Ectodermal cell (in vitro differentiated cells): ENCODE measurements around the gene FTO.

ENCODE experiments used
- H3K27ac ChIP-seq: 2 replicates; pipeline ENCODE4 v1.7.0; 2013; ENCODE audit warnings: mild to moderate bottlenecking, low read depth, low read length; ENCODE audit not compliant: insufficient read depth, poor library complexity, severe bottlenecking
- H3K27me3 ChIP-seq: 2 replicates; pipeline ENCODE4 v1.7.0; 2013; ENCODE audit warnings: mild to moderate bottlenecking, low read length; ENCODE audit not compliant: insufficient read depth, control insufficient read depth, poor library complexity, severe bottlenecking
- H3K36me3 ChIP-seq: one replicate; pipeline ENCODE4 v1.7.0; 2013; ENCODE audit warnings: low read length; ENCODE audit not compliant: control insufficient read depth, insufficient read depth
- H3K4me1 ChIP-seq: one replicate; pipeline ENCODE4 v1.7.0; 2013; ENCODE audit warnings: low read length; ENCODE audit not compliant: control insufficient read depth, insufficient read depth
- H3K4me3 ChIP-seq: 2 replicates; pipeline ENCODE4 v1.7.0; 2013; ENCODE audit warnings: low read depth, low read length, control low read depth; ENCODE audit not compliant: insufficient read depth
- H3K9me3 ChIP-seq: 2 replicates; pipeline ENCODE4 v1.7.0; 2013; ENCODE audit warnings: mild to moderate bottlenecking, low read length, moderate library complexity; ENCODE audit not compliant: control insufficient read depth
- WGBS, 2 experiments: methylation state at CpG; one replicate each; pipeline ENCODE4 v1.1.7; 2013; ENCODE audit warnings: missing lambda C conversion rate in 2 of 2; 5-methylcytosine and 5-hydroxymethylcytosine counted together

The FTO gene

GRCh38 chr16:53988136-53988535 is 284.2 kb downstream of the FTO start:
- no peaks in the 10 kb centered on the region for H3K36me3 ChIP-seq
- WGBS, 2 experiments, result 90 to 98% methylated on average over 1 of the region's 2 CpGs
- H3K9me3 ChIP-seq, result no peaks in the 10 kb centered on the region
- peaks cover 16% of the 10 kb centered on the region for H3K4me1 ChIP-seq
- no peaks in the 10 kb centered on the region for H3K27me3 ChIP-seq
- no peak overlapping the region for H3K4me3 ChIP-seq
- no peak overlapping the region for H3K27ac ChIP-seq

GRCh38 chr16:53989597-53989996 is 285.6 kb downstream of the FTO start:
- no peak overlapping the region for H3K27ac ChIP-seq
- no peaks in the 10 kb centered on the region for H3K9me3 ChIP-seq
- no peaks in the 10 kb centered on the region for H3K27me3 ChIP-seq
- H3K4me3 ChIP-seq, result no peak overlapping the region
- H3K36me3 ChIP-seq, result no peaks in the 10 kb centered on the region
- 93 to 97% methylated on average over 2 of the region's 3 CpGs for WGBS, 2 experiments
- H3K4me1 ChIP-seq, result peaks cover 16% of the 10 kb centered on the region

- Histone ChIP-seq H3K4me3 (no peak overlapping the region), H3K36me3 (no peaks in the 10 kb centered on the region), H3K27me3 (no peaks in the 10 kb centered on the region), H3K27ac (no peak overlapping the region), H3K9me3 (no peaks in the 10 kb centered on the region), H3K4me1 (peaks cover 16% of the 10 kb centered on the region)
- WGBS, 2 experiments, result 55 to 56% methylated on average over 8 of the region's 8 CpGs
These were observed 287.9 kb downstream of the FTO start for GRCh38 chr16:53991754-53992378.

GRCh38 chr16:53995378-53995777 is 291.4 kb downstream of the FTO start:
- H3K36me3 ChIP-seq, result no peaks in the 10 kb centered on the region

GRCh38 chr16:53996961-53997360 is 293.0 kb downstream of the FTO start:
- no peaks in the 10 kb centered on the region for H3K27me3 ChIP-seq
- peaks cover 10% of the 10 kb centered on the region for H3K4me1 ChIP-seq
- no peaks in the 10 kb centered on the region for H3K9me3 ChIP-seq
- no peaks in the 10 kb centered on the region for H3K36me3 ChIP-seq
- 93 to 95% methylated on average over 5 of the region's 5 CpGs for WGBS, 2 experiments
- no peak overlapping the region for H3K27ac ChIP-seq
- no peak overlapping the region for H3K4me3 ChIP-seq

More at GRCh38 chr16:53995378-53995777, 291.4 kb downstream of the FTO start:
- H3K4me3 ChIP-seq, result no peak overlapping the region
- H3K9me3 ChIP-seq, result no peaks in the 10 kb centered on the region
- peaks cover 19% of the 10 kb centered on the region for H3K4me1 ChIP-seq
- H3K27me3 ChIP-seq, result no peaks in the 10 kb centered on the region
- 93 to 96% methylated on average over 5 to 6 of the region's 6 CpGs for WGBS, 2 experiments
- H3K27ac ChIP-seq, result no peak overlapping the region

- H3K27ac ChIP-seq, result no peak overlapping the region
- 94 to 98% methylated on average over 4 to 5 of the region's 5 CpGs for WGBS, 2 experiments
- H3K4me1 ChIP-seq, result peaks cover 3% of the 10 kb centered on the region
- no peak overlapping the region for H3K4me3 ChIP-seq
- H3K27me3 ChIP-seq, result no peaks in the 10 kb centered on the region
- H3K36me3 ChIP-seq, result no peaks in the 10 kb centered on the region
- H3K9me3 ChIP-seq, result no peaks in the 10 kb centered on the region
These were observed 294.3 kb downstream of the FTO start for GRCh38 chr16:53998024-53998810.

GRCh38 chr16:53998966-53999522 is 295.1 kb downstream of the FTO start:
- 62 to 76% methylated on average over 5 of the region's 5 CpGs for WGBS, 2 experiments
- Histone ChIP-seq H3K27me3 (no peaks in the 10 kb centered on the region), H3K4me1 (peaks cover 3% of the 10 kb centered on the region), H3K4me3 (no peak overlapping the region), H3K36me3 (no peaks in the 10 kb centered on the region), H3K27ac (no peak overlapping the region), H3K9me3 (no peaks in the 10 kb centered on the region)

- WGBS, 2 experiments, result 93% methylated on average over 4 of the region's 4 CpGs
- H3K4me1 ChIP-seq, result peaks cover 3% of the 10 kb centered on the region
- H3K9me3 ChIP-seq, result no peaks in the 10 kb centered on the region
- H3K4me3 ChIP-seq, result no peak overlapping the region
- H3K27ac ChIP-seq, result no peak overlapping the region
- no peaks in the 10 kb centered on the region for H3K27me3 ChIP-seq
- H3K36me3 ChIP-seq, result no peaks in the 10 kb centered on the region
These were observed 295.9 kb downstream of the FTO start for GRCh38 chr16:53999841-54000240.

GRCh38 chr16:54000361-54000760 is 296.4 kb downstream of the FTO start:
- no peak overlapping the region for H3K27ac ChIP-seq
- no peaks in the 10 kb centered on the region for H3K36me3 ChIP-seq
- no peak overlapping the region for H3K4me3 ChIP-seq
- 91 to 98% methylated on average over 3 of the region's 5 CpGs for WGBS, 2 experiments
- H3K27me3 ChIP-seq, result no peaks in the 10 kb centered on the region
- no peaks in the 10 kb centered on the region for H3K9me3 ChIP-seq
- peaks cover 3% of the 10 kb centered on the region for H3K4me1 ChIP-seq

GRCh38 chr16:54006693-54007092 is 302.7 kb downstream of the FTO start:
- Histone ChIP-seq H3K4me3 (no peak overlapping the region), H3K4me1 (no peaks in the 10 kb centered on the region), H3K9me3 (no peaks in the 10 kb centered on the region), H3K27ac (no peak overlapping the region), H3K36me3 (no peaks in the 10 kb centered on the region), H3K27me3 (no peaks in the 10 kb centered on the region)
- 92 to 96% methylated on average over 4 of the region's 4 CpGs for WGBS, 2 experiments
